Peyer's patch (tissue), 4 donors: ENCODE measurements around the gene AGMO.

Source experiments
- CTCF ChIP-seq, 6 experiments: fragments of 450-650 bp in 4 of 6; fragments of 200-600 bp in 2 of 6; sonication (generic) in 1 of 6; IDR thresholded peaks; one replicate each; pipeline ENCODE4 v1.5.1; 2017 to 2019; ENCODE audit warnings: antibody characterized with exemption in 6 of 6, mild to moderate bottlenecking in 3 of 6, moderate library complexity in 1 of 6
- POLR2A ChIP-seq, 2 donors: fragments of 450-650 bp; IDR thresholded peaks; one replicate each; pipeline ENCODE4 v1.5.1; 2017; ENCODE audit warnings: antibody characterized with exemption in 2 of 2, mild to moderate bottlenecking in 2 of 2, moderate library complexity in 2 of 2

- TF ChIP-seq CTCF (IDR thresholded peaks at IDR 0.05), result no peak
- TF ChIP-seq POLR2A (IDR thresholded peaks at IDR 0.05), result no peak
Observed at GRCh38 chr7:15481132-15481531, 80.7 kb downstream of the AGMO start.
